GM23248 (cell line): ENCODE results near the gene PSMD4. TPM values are rescaled to one million over a fixed set of nuclear protein-coding genes. Genes with fewer than 3 reads are reported as not detected.

Source experiments
- DNase-seq: peaks from one replicate; pipeline ENCODE4 v3.0.0-alpha.2; 2015
- H2AFZ ChIP-seq: fragments of 200-600 bp; sonication (generic); 2 replicates; pipeline ENCODE4 v1.6.1; 2016; ENCODE audit warnings: antibody characterized with exemption
- H3F3A ChIP-seq: fragments of 200-600 bp; sonication (generic); 2 replicates; pipeline ENCODE4 v1.6.1; 2016; ENCODE audit warnings: mild to moderate bottlenecking, antibody characterized with exemption, mixed run types; ENCODE audit not compliant: insufficient read depth
- H3K27ac ChIP-seq: fragments of 200-600 bp; sonication (generic); 2 replicates; pipeline ENCODE4 v1.5.1; 2016; ENCODE audit warnings: mild to moderate bottlenecking
- H3K27me3 ChIP-seq: fragments of 200-600 bp; sonication (generic); replicated peaks from 2 replicates; pipeline ENCODE4 v1.6.1; 2016; ENCODE audit warnings: mild to moderate bottlenecking; ENCODE audit not compliant: insufficient read depth
- H3K36me3 ChIP-seq: fragments of 200-600 bp; sonication (generic); 2 replicates; pipeline ENCODE4 v1.6.1; 2016; ENCODE audit warnings: low read depth, mild to moderate bottlenecking
- H3K4me1 ChIP-seq: fragments of 200-600 bp; sonication (generic); 2 replicates; pipeline ENCODE4 v1.6.1; 2016; ENCODE audit warnings: mild to moderate bottlenecking; ENCODE audit not compliant: insufficient read depth
- H3K4me2 ChIP-seq: fragments of 200-600 bp; sonication (generic); one replicate; pipeline ENCODE4 v1.6.1; 2016; ENCODE audit warnings: mild to moderate bottlenecking; ENCODE audit not compliant: unreplicated experiment
- H3K4me3 ChIP-seq: fragments of 200-600 bp; sonication (generic); 2 replicates; pipeline ENCODE4 v1.5.1; 2016; ENCODE audit warnings: mild to moderate bottlenecking
- H3K79me2 ChIP-seq: fragments of 200-600 bp; sonication (generic); 2 replicates; pipeline ENCODE4 v1.6.1; 2016; ENCODE audit warnings: mild to moderate bottlenecking; ENCODE audit not compliant: insufficient read depth
- H3K9ac ChIP-seq: fragments of 200-600 bp; sonication (generic); 2 replicates; pipeline ENCODE4 v1.6.1; 2016; ENCODE audit warnings: mild to moderate bottlenecking
- H3K9me2 ChIP-seq: fragments of 200-600 bp; sonication (generic); 2 replicates; pipeline ENCODE4 v1.6.1; 2016; ENCODE audit warnings: mixed run types, mild to moderate bottlenecking, moderate library complexity; ENCODE audit not compliant: insufficient read depth
- H3K9me3 ChIP-seq: fragments of 200-600 bp; sonication (generic); one replicate; pipeline ENCODE4 v1.6.1; 2017; ENCODE audit warnings: low read depth
- H4K20me1 ChIP-seq: fragments of 200-600 bp; sonication (generic); 2 replicates; pipeline ENCODE4 v1.6.0; 2016; ENCODE audit not compliant: insufficient read depth
- EZH2 ChIP-seq: fragments of 200-600 bp; sonication (generic); IDR thresholded peaks from 2 replicates; pipeline ENCODE4 v1.6.1; 2018; ENCODE audit warnings: antibody characterized with exemption, mild to moderate bottlenecking; ENCODE audit not compliant: insufficient read depth, poor library complexity, severe bottlenecking
- EZH2phosphoT487 ChIP-seq: fragments of 200-600 bp; sonication (generic); IDR thresholded peaks from 2 replicates; pipeline ENCODE4 v1.6.1; 2018; ENCODE audit warnings: antibody characterized with exemption, moderate library complexity, mild to moderate bottlenecking, low read depth; ENCODE audit not compliant: insufficient read depth
- WGBS, 2 experiments: methylation state at CpG; one replicate each; pipeline ENCODE4 v1.1.6; 2015 to 2017; ENCODE audit warnings: low lambda C conversion rate in 2 of 2, low coverage in 1 of 2; ENCODE audit errors: missing lambda C conversion rate in 2 of 2; 5-methylcytosine and 5-hydroxymethylcytosine counted together
- in situ Hi-C: fragments of 300-500 bp; cut with MboI; formaldehyde crosslinking; loops from 2 replicates; pipeline ENCODE4 v1.15.0; 2020
- polyA plus RNA-seq: library from polyadenylated mRNA; unstranded; fragments of >200 nt; fragmentation: Nextera tagmentation; extraction: Ambion mirVana; gene quantifications from 2 replicates; pipeline ENCODE4 v1.2.1, GENCODE V29; 2016
- total RNA-seq: library from RNA; depleted of rRNA; stranded (reverse); fragments of >200 nt; shearing (Covaris generic); gene quantifications from 2 replicates; pipeline ENCODE4 v1.2.3, GENCODE V29; 2014

The PSMD4 gene
- total and polyA plus RNA-seq, 2 experiments from 2014 or later, result 130 to 166 TPM

DNA sequence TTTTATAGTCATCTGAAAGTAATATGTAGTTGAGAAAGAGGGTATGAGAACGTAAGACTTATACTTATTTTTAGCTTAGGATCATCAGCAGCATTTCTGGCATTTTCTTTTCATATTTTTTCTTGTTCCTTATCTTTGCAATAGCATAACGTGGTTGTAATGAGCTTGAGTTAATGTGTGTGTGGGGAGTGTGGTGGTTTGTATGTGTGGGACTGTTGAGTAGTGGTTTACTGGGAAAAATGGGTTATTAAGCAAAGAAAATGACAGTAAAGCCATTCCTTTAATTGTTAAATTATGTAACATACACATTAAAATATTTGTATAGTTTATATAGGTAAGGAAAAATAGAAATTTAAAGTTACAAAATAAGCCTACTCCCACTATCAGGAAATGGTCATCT, 41.0 kb upstream of the PSMD4 start:
- no peak for TF ChIP-seq EZH2phosphoT487
- no peak for TF ChIP-seq EZH2
- Histone ChIP-seq H3F3A (peaks cover 32% of the 10 kb centered on the region), H3K79me2 (peaks cover 100% of the 10 kb centered on the region), H4K20me1 (peaks cover 32% of the 10 kb centered on the region), H3K9ac (0 out of 2 replicates have a peak overlapping the region, but pooled peaks have one; percentile 19), H3K27me3 (no peaks in the 10 kb centered on the region), H3K4me2 (no peak overlapping the region), H3K9me3 (no peaks in the 10 kb centered on the region), H3K4me1 (peaks cover 15% of the 10 kb centered on the region), H2AFZ (no peak overlapping the region), H3K4me3 (no peak overlapping the region), H3K36me3 (peaks cover 44% of the 10 kb centered on the region), H3K27ac (no peak overlapping the region), H3K9me2 (no peaks in the 10 kb centered on the region)
- 19 to 30% methylated on average over 2 of the region's 2 CpGs for WGBS, 2 experiments
- DNase-seq, result no peak
- in situ Hi-C loops, result no loop called here

DNA sequence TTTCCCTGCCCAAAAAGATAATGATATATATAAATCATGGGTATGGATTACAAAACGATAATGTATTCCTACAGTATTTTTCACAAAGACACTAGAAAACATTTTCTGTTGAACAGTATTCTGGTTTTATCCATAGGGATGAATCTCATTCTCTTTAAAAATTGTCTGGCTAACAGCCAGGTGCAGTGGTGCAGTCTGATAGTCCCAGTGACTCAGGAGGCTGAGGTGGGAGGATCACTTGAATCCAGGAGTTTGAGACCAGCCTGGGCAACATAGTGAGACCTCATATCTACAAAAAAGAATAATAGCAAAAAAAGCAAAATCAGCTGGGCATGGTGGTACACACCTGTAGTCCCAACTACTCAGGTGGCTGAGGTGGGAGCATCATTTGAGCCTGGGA, 32.9 kb upstream of the PSMD4 start:
- in situ Hi-C loops, result no loop called here
- Histone ChIP-seq H4K20me1 (peaks cover 39% of the 10 kb centered on the region), H3K9me2 (no peaks in the 10 kb centered on the region), H2AFZ (no peak overlapping the region), H3K27me3 (no peaks in the 10 kb centered on the region), H3K9me3 (no peaks in the 10 kb centered on the region), H3K4me1 (peaks cover 14% of the 10 kb centered on the region), H3K4me3 (no peak overlapping the region), H3K36me3 (peaks cover 29% of the 10 kb centered on the region; the same call in 1 of the 2 replicates), H3K79me2 (peaks cover 100% of the 10 kb centered on the region), H3K27ac (peak overlapping the region; percentile 40), H3K9ac (no peak overlapping the region), H3K4me2 (no peak overlapping the region), H3F3A (peaks cover 34% of the 10 kb centered on the region)
- TF ChIP-seq EZH2phosphoT487 (no peak), EZH2 (no peak)
- whole genome bisulfite sequencing, 2 experiments, result 93 to 100% methylated on average over 1 of the region's 1 CpG
- DNase-seq, result peak; percentile 33

DNA sequence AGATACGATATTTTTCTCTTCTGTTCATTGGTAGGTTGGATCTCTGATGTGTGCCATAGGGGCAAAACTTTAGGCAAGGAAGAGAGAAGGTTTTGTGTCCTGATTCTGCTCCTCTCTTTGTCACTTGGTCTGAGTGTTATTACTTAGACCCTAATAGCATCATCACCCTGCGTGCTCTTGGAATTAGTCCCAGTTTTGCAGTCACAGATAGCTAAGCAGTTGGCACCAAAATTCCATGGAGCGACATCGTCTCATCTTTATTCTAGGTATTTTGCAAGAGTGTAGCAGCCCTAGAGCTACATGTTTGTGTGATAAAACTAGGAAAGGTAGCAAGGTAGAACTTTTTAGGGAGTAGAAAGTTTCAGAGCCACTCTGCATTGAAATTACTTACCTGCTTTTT, 32.4 kb upstream of the PSMD4 start:
- Histone ChIP-seq H3F3A (peaks cover 33% of the 10 kb centered on the region), H3K9me2 (no peaks in the 10 kb centered on the region), H3K79me2 (peaks cover 100% of the 10 kb centered on the region), H4K20me1 (peaks cover 38% of the 10 kb centered on the region), H3K9me3 (no peaks in the 10 kb centered on the region), H3K9ac (no peak overlapping the region), H3K4me2 (no peak overlapping the region), H2AFZ (no peak overlapping the region), H3K4me1 (peaks cover 14% of the 10 kb centered on the region), H3K4me3 (no peak overlapping the region), H3K27ac (peak overlapping the region; percentile 40), H3K36me3 (peaks cover 33% of the 10 kb centered on the region; the same call in 1 of the 2 replicates), H3K27me3 (no peaks in the 10 kb centered on the region)
- TF ChIP-seq EZH2phosphoT487 (no peak), EZH2 (no peak)
- peak; percentile 62 for DNase-seq
- WGBS, 2 experiments, result 42 to 44% methylated on average over 4 of the region's 4 CpGs
- in situ Hi-C loops, result no loop called here

DNA sequence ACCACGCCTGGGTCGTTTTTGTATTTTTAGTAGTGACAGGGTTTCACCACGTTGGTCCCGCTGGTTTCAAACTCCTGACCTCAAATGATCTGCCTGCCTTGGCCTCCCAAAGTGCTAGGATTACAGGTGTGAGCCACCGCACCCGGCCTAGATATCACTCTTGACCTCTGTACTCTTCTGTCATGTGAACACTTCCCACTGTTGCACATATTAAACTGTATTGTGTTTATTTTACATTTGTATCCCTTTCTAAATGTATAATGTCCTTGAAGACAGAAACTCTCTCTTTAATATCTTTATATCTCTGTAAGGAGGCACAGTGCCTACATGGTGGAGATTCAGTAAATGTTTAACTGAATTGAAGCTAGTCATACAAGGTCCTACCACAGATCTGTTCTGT, 19.3 kb upstream of the PSMD4 start:
- H3K9ac ChIP-seq, result no peak overlapping the region
- H3F3A ChIP-seq, result peaks cover 59% of the 10 kb centered on the region
- no peaks in the 10 kb centered on the region for H3K9me3 ChIP-seq
- H3K36me3 ChIP-seq, result peaks cover 92% of the 10 kb centered on the region
- no peak for DNase-seq
- H3K4me1 ChIP-seq, result peaks cover 19% of the 10 kb centered on the region
- no peaks in the 10 kb centered on the region; the same call in 1 of the 2 replicates for H4K20me1 ChIP-seq
- H3K27me3 ChIP-seq, result no peaks in the 10 kb centered on the region
- peaks cover 93% of the 10 kb centered on the region for H3K79me2 ChIP-seq
- no peak overlapping the region for H3K4me2 ChIP-seq
- 88 to 92% methylated on average over 6 of the region's 6 CpGs for WGBS, 2 experiments
- TF ChIP-seq EZH2phosphoT487 (no peak), EZH2 (no peak)
- H3K9me2 ChIP-seq, result no peaks in the 10 kb centered on the region
- in situ Hi-C loops, result no loop called here
- no peak overlapping the region for H3K27ac ChIP-seq
- no peak overlapping the region for H2AFZ ChIP-seq
- H3K4me3 ChIP-seq, result no peak overlapping the region
